ENCODE measurements around the gene ZNF48.

The ZNF48 gene

GRCh38 chr16:30447512-30448226 is 52.4 kb downstream of the ZNF48 start:
- Histone ChIP-seq H3K4me3 (ENCODE audit: low read length) (no peak overlapping the region), H2AFZ (ENCODE audit: low read depth, low read length) (no peak overlapping the region), H3K9me3 (ENCODE audit: insufficient read depth, low read length) (no peaks in the 10 kb centered on the region), H3K4me1 (ENCODE audit: low read length) (peaks cover 32% of the 10 kb centered on the region), H3K27ac (ENCODE audit: low read length) (no peak overlapping the region), H3K27me3 (ENCODE audit: low read depth, low read length) (no peaks in the 10 kb centered on the region), H3K36me3 (replicated peaks; ENCODE audit: low read depth, low read length) (peaks cover 22% of the 10 kb centered on the region), H4K20me1 (ENCODE audit: insufficient read depth, low read length) (no peaks in the 10 kb centered on the region), H3K4me2 (ENCODE audit: low read length) (no peak overlapping the region), H3K9ac (ENCODE audit: low read length) (no peak overlapping the region), H3K79me2 (ENCODE audit: low read length) (peaks cover 18% of the 10 kb centered on the region)
- TF ChIP-seq EZH2phosphoT487 (IDR thresholded peaks at IDR 0.05; ENCODE audit: low read depth) = no peak
- TF ChIP-seq CTCF (IDR thresholded peaks at IDR 0.05; ENCODE audit: low read depth, low read length) = no peak

GRCh38 chr16:30449116-30449435 is 53.9 kb downstream of the ZNF48 start:
- peaks cover 11% of the 10 kb centered on the region for H3K36me3 ChIP-seq (replicated peaks; ENCODE audit: low read depth, low read length)
- H3K4me1 ChIP-seq (ENCODE audit: low read length) = peaks cover 45% of the 10 kb centered on the region
- no peak overlapping the region for H3K27ac ChIP-seq (ENCODE audit: low read length)

More at GRCh38 chr16:30449116-30449435, 53.9 kb downstream of the ZNF48 start:
- H3K27me3 ChIP-seq (ENCODE audit: low read depth, low read length) = no peaks in the 10 kb centered on the region
- H3K79me2 ChIP-seq (ENCODE audit: low read length) = peaks cover 15% of the 10 kb centered on the region
- H2AFZ ChIP-seq (ENCODE audit: low read depth, low read length) = no peak overlapping the region
- no peaks in the 10 kb centered on the region for H4K20me1 ChIP-seq (ENCODE audit: insufficient read depth, low read length)
- H3K4me3 ChIP-seq (ENCODE audit: low read length) = no peak overlapping the region
- TF ChIP-seq CTCF (IDR thresholded peaks at IDR 0.05; ENCODE audit: low read depth, low read length) = no peak
- TF ChIP-seq EZH2phosphoT487 (IDR thresholded peaks at IDR 0.05; ENCODE audit: low read depth) = no peak
- no peaks in the 10 kb centered on the region for H3K9me3 ChIP-seq (ENCODE audit: insufficient read depth, low read length)
- no peak overlapping the region for H3K9ac ChIP-seq (ENCODE audit: low read length)
- H3K4me2 ChIP-seq (ENCODE audit: low read length) = no peak overlapping the region
